Hematopoietic multipotent progenitor cell treated with erythropoietin and hydrocortisone succinate and interleukin-3 and kit ligand, for 6 days (in vitro differentiated cells): ENCODE measurements around the gene RSAD1.
"Not testable (repeated sequence)": the region's sequence is repeated elsewhere in the genome, so short reads cannot be mapped to it uniquely, and the experiment has no call there.

Source experiments
- DNase-seq: peaks from one replicate; pipeline ENCODE4 v3.0.0-alpha.2; 2015

RSAD1 gene

DNA sequence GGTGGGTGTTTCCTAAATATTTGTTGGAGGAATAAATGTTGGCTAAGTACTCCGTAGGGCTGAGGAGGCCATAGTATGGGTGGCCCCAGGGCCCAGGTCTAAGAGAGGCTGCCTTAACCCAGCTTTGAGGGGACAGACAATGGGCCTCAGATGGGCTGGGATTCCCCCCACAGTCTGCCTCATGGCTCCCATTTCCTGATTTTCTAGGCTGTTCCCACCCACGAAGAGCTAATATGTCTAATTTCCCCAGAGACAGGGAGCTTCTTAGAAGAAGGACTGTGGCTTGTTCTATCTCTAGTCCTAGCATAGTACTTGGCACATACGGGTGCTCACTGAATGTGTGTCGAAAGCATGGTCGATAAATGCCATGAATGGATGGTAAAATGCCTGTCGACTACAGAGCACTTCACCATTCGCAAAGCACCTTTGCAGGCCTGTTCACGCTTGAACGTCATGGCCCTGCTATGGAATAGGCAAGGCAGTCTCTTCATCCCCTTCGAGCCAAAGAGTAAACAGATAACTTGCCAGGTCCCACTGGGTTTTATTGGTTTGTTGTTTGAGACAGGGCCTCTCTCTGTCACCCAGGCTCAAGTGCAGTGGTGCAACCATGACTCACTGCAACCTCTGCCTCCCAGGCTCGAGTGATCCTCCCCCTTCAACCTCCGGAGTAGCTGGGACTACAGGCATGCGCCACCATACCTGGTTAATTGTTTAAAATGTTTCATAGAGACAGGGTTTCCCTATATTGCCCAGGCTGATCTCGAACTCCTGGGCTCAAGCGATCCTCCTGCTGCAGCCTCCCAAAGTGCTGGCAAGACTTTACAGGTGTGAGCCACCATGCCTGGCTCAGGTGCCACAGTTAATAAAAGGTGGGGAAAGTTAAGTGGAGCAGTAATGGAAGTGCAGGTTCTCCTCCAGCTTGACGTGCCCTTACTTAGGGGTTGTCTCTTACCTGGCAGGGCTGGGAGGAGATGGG is 19.7 kb upstream of the RSAD1 start:
- no peak for DNase-seq

DNA sequence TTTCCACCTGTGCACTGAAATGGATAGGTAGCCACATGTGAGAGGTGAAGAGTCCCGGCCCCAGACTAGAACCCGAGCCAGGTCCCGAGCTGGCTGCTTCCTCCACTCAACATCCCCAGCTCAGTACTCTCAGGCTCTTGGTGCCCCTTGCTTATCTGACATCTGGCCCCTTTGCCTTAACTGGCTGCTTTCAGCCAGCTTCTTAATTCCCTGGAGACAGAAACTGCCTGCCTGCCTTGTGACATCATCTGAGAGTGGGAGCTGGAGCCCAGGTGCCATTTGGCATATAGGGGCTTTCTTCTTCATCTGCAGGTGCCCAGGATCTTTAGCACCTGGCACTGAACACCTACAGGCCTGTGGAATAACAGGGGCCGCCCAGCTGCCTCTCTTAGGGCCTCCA is 18.9 kb upstream of the RSAD1 start:
- DNase-seq = no peak

DNA sequence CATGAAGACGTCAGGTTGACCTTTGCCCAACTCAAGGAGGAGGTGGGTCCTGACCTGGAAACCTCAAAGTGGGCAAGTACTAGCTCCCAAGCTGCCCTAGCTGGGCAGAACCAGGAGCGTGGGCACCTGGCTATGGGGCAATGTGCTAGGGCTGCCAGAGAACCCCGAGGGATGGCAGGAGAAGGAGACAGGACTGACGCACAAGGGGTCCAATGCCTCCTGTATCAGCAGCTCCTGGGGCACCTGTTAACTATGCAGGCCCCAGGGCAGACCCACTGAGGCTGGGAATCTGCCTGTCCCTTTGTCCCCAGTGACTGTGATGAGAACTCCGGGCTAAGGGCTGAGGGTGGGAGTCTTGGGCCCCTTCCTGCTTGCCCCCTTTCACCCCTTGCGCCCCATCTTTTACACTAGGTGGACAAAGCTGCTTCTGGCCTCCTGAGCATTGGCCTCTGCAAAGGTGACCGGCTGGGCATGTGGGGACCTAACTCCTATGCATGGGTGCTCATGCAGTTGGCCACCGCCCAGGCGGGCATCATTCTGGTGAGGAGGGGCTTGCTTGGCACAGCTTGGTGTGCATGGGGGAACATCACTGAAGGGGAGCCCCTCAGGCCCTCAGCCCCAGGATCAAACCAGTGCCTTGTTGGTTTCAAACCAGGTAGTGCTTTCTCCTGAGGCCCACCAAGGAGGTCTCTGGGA is 17.7 kb upstream of the RSAD1 start:
- no peak for DNase-seq

DNA sequence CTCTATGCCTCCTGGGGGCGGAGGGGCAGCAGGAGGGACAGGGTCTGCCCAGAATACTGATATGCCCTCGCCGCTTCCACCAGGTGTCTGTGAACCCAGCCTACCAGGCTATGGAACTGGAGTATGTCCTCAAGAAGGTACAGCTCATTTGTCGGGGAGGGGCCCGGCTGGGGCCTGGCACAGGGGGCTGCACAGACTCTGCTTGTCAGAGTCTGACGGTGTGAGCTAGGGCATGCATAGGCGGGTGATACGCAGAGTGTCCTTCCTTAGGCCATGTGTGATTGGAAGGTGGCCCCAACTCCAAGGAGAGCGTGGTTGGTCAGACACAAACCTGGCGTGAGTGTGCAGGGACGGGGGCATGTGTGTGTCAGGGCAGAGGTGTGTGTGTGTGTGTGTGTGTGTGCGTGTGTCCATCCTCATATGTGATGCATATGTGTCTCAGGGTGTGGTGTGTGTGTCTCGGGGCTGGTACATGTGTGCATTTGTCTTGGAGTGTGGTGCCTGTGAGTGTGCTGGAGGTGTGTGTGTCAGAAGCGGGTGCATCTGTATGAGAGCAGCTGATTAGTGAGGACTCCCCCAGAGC is 17.0 kb upstream of the RSAD1 start:
- DNase-seq = no peak

- no peak for DNase-seq
Measured at GRCh38 chr17:50462446-50462845, 16.2 kb upstream of the RSAD1 start.

DNA sequence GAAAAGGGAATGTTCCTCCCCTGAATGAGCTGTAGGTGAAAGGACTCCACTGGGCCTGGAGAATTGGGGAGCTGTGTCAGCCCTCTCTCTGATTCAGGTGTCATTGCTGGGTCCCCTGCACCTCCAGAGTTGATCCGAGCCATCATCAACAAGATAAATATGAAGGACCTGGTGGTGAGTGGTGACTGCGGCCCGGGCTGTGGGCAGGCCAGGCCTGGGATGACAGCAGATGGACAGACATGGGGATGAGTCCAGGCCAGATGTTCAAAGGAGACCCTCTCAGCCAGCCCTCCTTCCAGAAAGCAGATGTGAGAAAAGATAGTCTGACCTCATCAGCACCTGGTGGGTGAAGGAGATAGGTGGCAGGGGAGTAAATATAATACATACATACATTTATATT is 14.5 kb upstream of the RSAD1 start:
- DNase-seq = no peak

- DNase-seq = no peak
Measured at GRCh38 chr17:50464736-50465135, 13.9 kb upstream of the RSAD1 start.

- DNase-seq = no peak
Measured at GRCh38 chr17:50465171-50465570, 13.5 kb upstream of the RSAD1 start.

GRCh38 chr17:50465635-50466034 is 13.0 kb upstream of the RSAD1 start:
- DNase-seq = no peak

DNA sequence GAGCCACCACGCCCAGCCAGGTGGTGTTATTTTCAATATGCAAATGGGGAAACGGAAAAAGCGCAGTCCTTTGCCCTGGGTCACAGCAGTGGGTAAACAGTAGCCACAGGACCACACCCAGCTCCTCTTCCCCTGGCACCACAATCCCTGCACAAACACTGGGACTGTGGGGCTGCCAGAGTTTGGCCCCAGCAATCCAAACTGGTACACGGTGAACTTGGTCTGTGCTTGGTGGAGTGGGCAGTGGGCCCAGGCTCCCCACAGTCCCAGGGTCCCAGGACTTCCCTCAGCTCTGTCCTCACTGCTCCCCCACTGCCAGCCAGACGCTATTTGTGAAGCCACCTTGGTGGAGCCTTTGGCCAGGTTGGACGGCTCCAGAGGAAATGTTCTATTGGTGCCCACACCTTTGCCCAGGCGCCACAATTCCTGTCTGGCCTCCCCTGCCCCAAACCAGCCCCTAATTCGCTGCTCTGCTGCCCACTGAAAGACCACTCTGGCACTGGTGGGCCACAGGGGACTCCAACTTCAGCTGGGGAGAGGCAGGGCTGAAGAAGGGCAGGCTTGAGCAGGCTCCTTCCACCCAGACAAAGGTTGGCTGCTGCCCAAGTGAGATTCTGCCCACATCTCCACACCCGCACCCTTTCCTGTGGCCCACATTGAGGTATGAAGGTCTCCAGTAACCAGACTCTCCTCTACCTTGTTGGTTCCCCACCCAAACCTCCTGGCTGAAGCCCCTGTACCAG is 12.1 kb upstream of the RSAD1 start:
- DNase-seq = no peak

- DNase-seq = no peak
Measured at GRCh38 chr17:50467114-50467854, 11.4 kb upstream of the RSAD1 start.

DNA sequence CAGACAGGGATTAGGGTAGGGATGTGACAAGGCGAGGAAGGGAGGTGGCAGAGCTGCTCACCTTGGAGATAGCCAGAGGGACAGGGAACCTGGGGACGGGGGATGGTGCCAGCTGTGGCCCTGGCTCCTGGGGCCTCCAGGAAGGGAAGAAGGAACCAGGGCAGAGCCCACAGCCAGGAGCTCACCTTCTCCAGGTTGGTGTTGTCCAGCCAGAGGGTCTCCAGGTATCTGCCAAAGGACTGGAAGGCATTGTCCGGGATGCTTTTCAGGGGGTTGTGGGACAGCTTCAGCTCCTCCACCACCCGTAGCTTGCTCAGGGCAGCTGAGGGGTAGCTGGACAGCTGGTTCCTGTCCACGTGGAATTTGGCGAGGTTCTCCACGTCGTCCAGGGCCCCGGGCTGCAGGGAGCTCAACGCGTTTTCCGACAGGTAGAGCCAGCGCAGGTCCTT is 10.8 kb upstream of the RSAD1 start:
- no peak for DNase-seq

- DNase-seq = peak; percentile 39
Measured at GRCh38 chr17:50468304-50469207, 10.1 kb upstream of the RSAD1 start, which contains the start of gene CHAD. Gene CHAD, minus strand, starts transcription at chr17:50468880. Its CDS starts 67 bp downstream, at chr17:50468813.

DNA sequence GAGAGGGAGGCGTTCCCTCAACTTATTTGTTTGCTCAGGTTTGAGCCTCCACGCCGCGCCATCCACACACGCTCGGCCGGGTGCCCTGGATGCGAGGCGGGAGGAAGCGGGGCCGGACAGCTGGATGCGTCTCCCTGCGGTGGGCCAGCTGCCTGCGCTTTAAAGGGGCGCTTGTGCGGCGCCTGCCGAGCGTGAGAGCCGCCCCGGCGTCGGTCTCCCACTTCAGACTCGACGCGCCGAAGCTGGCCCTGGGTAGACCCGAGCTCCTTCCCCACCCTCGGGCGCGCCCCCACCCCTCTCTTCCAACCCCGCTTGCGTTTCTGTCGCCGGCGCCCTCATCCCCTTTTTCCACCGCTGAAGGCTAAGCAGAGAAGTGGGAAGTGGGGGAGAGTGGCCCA is 9.5 kb upstream of the RSAD1 start:
- no peak for DNase-seq

DNA sequence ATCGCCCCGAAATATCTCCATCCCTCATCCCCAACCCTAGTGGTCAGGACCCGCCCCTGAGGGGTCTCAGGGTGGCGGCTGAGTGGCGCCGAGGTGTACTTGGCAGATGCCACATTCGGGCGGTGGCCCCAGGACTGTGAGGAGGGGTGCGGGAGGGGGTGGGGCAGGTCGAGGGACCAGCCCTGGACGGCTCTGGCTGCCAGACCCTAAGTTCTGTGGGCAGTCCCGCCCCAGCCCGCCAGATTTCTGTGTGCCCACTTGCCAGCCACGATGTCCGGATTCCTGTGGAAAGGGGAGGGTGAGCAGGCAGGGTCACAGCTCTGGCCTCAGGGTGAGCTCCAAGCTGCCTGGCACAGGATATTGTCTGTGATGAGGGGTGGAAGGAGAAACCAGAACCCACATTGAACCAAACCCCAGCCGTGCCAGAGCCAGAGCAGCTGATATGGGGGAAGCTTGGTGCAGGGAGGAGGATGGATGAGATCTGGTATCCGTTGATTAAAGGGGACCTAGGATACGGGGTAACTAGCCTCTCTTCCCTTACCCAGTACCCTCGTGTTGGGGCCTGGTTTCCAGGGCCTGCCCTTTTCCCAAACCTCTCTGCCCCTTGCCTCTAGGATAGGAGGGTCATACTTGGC is 8.9 kb upstream of the RSAD1 start:
- no peak for DNase-seq

GRCh38 chr17:50470426-50470825 is 8.2 kb upstream of the RSAD1 start:
- no peak for DNase-seq

GRCh38 chr17:50471009-50471905 is 7.4 kb upstream of the RSAD1 start:
- no peak for DNase-seq

- DNase-seq = no peak
Measured at GRCh38 chr17:50472286-50472685, 6.4 kb upstream of the RSAD1 start.

DNA sequence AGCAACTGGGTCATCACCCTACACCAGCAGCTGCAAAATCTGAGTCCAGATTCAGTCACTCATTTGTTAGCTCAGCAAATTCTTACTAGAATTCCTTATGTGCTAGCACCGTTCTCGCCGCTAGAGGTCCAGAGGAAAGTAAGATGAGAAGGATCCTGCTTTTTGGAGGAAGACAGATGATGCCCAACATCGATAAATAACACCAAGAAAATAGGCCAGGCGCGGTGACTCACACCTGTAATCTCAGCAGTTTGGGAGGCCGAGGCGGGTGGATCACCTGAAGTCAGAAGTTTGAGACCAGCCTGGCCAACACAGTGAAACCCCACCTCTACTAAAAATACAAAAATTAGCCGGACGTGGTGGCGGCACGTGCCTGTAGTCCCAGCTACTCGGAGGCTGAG is 5.9 kb upstream of the RSAD1 start:
- DNase-seq = not testable (repeated sequence)
